Measurements from ENCODE around the gene PXMP4. TPM values are rescaled to one million over a fixed set of nuclear protein-coding genes. Genes with fewer than 3 reads are reported as not detected.
"Not testable (repeated sequence)": the region's sequence is repeated elsewhere in the genome, so short reads cannot be mapped to it uniquely, and the experiment has no call there.

PXMP4 gene
- total RNA-seq, 1 experiment from 2014 or later: 12.0 TPM

DNA sequence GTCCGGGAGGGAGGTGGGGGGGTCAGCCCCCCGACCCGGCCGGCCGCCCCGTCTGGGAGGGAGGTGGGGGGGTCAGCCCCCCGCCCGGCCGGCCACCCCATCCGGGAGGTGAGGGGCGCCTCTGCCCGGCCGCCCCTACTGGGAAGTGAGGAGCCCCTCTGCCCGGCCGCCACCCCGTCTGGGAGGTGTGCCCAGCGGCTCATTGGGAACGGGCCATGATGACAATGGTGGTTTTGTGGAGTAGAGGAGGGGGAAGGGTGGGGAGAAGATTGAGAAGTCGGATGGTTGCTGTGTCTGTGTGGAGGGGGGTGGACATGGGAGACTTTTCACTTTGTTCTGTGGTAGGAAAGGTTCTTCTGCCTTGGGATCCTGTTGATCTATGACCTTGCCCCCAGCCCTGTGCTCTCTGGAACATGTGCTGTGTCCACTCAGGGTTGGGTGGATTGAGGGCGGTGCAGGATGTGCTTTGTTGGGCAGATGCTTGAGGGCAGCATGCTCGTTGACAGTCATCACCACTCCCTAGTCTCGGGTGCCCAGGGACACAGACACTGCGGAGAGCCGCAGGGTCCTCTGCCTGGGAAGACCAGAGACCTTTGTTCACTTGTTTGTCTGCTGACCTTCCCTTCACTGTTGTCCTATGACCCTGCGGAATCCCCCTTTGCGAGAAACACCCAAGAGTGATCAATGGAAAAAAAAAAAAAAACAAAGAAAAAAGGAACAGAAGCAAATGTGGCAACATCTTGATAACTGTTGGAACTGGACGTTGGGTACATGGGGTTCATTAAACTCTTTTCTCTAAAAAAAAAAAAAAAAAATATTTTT is 18.3 kb downstream of the PXMP4 start:
- H3K4me1 ChIP-seq (ENCODE audit: control insufficient read depth, insufficient read depth, low read length): no peaks in the 10 kb centered on the region
- ATAC-seq: no peak
- no peaks in the 10 kb centered on the region for H3K36me3 ChIP-seq (ENCODE audit: control insufficient read depth, insufficient read depth, low read length)
- no peaks in the 10 kb centered on the region for H3K27me3 ChIP-seq (ENCODE audit: control insufficient read depth, insufficient read depth, low read length)
- in situ Hi-C loops (cut with HindIII; ENCODE audit: low pct_unique_long_range_greater_than_20kb, low sequenced_read_pairs) (no loop called here), intact Hi-C loops (cut with micrococcal nuclease; ENCODE audit: unreplicated experiment) (no loop called here)
- BruUV-seq (replicated peaks): no TSS peak
- no peak overlapping the region for H3K4me3 ChIP-seq (ENCODE audit: low read depth in 2 of 2, low read length in 2 of 2)
- H3K27ac ChIP-seq (ENCODE audit: low read length): no peak overlapping the region
- H3K9me3 ChIP-seq (ENCODE audit: control insufficient read depth, insufficient read depth, low read depth, low read length): no peaks in the 10 kb centered on the region
- TF ChIP-seq, protein P1, sequence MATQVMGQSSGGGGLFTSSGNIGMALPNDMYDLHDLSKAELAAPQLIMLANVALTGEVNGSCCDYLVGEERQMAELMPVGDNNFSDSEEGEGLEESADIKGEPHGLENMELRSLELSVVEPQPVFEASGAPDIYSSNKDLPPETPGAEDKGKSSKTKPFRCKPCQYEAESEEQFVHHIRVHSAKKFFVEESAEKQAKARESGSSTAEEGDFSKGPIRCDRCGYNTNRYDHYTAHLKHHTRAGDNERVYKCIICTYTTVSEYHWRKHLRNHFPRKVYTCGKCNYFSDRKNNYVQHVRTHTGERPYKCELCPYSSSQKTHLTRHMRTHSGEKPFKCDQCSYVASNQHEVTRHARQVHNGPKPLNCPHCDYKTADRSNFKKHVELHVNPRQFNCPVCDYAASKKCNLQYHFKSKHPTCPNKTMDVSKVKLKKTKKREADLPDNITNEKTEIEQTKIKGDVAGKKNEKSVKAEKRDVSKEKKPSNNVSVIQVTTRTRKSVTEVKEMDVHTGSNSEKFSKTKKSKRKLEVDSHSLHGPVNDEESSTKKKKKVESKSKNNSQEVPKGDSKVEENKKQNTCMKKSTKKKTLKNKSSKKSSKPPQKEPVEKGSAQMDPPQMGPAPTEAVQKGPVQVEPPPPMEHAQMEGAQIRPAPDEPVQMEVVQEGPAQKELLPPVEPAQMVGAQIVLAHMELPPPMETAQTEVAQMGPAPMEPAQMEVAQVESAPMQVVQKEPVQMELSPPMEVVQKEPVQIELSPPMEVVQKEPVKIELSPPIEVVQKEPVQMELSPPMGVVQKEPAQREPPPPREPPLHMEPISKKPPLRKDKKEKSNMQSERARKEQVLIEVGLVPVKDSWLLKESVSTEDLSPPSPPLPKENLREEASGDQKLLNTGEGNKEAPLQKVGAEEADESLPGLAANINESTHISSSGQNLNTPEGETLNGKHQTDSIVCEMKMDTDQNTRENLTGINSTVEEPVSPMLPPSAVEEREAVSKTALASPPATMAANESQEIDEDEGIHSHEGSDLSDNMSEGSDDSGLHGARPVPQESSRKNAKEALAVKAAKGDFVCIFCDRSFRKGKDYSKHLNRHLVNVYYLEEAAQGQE (IDR thresholded peaks at IDR 0.05; ENCODE audit: insufficient read depth in 1 of 2, low read depth in 2 of 2, low read length in 1 of 2): no peak
- TF ChIP-seq, protein P2, sequence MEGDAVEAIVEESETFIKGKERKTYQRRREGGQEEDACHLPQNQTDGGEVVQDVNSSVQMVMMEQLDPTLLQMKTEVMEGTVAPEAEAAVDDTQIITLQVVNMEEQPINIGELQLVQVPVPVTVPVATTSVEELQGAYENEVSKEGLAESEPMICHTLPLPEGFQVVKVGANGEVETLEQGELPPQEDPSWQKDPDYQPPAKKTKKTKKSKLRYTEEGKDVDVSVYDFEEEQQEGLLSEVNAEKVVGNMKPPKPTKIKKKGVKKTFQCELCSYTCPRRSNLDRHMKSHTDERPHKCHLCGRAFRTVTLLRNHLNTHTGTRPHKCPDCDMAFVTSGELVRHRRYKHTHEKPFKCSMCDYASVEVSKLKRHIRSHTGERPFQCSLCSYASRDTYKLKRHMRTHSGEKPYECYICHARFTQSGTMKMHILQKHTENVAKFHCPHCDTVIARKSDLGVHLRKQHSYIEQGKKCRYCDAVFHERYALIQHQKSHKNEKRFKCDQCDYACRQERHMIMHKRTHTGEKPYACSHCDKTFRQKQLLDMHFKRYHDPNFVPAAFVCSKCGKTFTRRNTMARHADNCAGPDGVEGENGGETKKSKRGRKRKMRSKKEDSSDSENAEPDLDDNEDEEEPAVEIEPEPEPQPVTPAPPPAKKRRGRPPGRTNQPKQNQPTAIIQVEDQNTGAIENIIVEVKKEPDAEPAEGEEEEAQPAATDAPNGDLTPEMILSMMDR (IDR thresholded peaks at IDR 0.05): no peak
- no peak for TF ChIP-seq SIN3A (IDR thresholded peaks at IDR 0.05; ENCODE audit: borderline replicate concordance, insufficient read depth, low read depth, low read length)
- no peak for TF ChIP-seq TCF7L2 (IDR thresholded peaks at IDR 0.05; ENCODE audit: low read depth, low read length)
- TF ChIP-seq POLR2AphosphoS5 (IDR thresholded peaks at IDR 0.05; ENCODE audit: low read depth, low read length): no peak
- POLR2A ChIA-PET: no interaction called here
- DNase-seq (ENCODE audit: low read depth, low spot score): no peak
- CTCF ChIA-PET: no interaction called here

DNA sequence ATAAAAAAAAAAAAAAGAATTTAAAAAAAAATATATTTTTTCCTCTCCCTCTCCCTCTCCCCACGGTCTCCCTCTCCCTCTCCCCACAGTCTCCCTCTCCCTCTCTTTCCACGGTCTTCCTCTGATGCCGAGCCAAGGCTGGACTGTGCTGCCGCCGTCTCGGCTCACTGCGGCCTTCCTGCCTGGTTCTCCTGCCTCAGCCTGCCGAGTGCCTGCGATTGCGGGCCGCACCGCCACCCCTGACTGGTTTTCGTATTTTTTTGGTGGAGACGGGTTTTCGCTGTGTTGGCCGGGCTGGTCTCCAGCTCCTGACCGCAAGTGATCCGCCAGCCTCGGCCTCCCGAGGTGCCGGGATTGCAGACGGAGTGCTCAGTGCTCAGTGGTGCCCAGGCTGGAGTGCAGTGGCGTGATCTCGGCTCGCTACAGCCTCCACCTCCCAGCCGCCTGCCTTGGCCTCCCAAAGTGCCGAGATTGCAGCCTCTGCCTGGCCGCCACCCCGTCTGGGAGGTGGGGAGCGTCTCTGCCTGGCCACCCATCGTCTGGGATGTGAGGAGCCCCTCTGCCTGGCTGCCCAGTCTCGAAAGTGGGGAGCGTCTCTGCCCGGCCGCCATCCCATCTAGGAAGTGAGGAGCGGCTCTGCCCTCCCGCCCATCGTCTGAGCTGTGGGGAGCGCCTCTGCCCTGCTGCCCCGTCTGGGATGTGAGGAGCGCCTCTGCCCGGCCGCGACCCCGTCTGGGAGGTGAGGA is 19.2 kb downstream of the PXMP4 start:
- DNase-seq (ENCODE audit: low read depth, low spot score); BruUV-seq (replicated peaks); H3K9me3 ChIP-seq (ENCODE audit: control insufficient read depth, insufficient read depth, low read depth, low read length); CTCF ChIA-PET; intact Hi-C loops (cut with micrococcal nuclease; ENCODE audit: unreplicated experiment); ATAC-seq; H3K4me3 ChIP-seq (ENCODE audit: low read depth in 2 of 2, low read length in 2 of 2); in situ Hi-C loops (cut with HindIII; ENCODE audit: low pct_unique_long_range_greater_than_20kb, low sequenced_read_pairs); H3K27me3 ChIP-seq (ENCODE audit: control insufficient read depth, insufficient read depth, low read length); H3K4me1 ChIP-seq (ENCODE audit: control insufficient read depth, insufficient read depth, low read length); POLR2A ChIA-PET; H3K36me3 ChIP-seq (ENCODE audit: control insufficient read depth, insufficient read depth, low read length); H3K27ac ChIP-seq (ENCODE audit: low read length): not testable (repeated sequence)

DNA sequence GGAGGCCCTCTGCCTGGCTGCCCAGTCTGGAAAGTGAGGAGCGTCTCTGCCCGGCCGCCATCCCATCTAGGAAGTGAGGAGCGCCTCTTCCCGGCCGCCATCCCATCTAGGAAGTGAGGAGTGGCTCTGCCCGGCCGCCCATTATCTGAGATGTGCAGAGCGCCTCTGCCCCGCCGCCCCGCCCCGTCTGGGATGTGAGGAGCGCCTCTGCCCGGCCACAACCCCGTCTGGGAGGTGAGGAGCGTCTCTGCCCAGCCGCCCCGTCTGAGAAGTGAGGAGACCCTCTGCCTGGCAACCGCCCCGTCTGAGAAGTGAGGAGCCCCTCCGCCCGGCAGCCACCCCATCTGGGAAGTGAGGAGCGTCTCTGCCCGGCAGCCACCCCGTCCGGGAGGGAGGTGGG is 21.1 kb downstream of the PXMP4 start:
- H3K27ac ChIP-seq (ENCODE audit: low read length); H3K27me3 ChIP-seq (ENCODE audit: control insufficient read depth, insufficient read depth, low read length); DNase-seq (ENCODE audit: low read depth, low spot score); H3K36me3 ChIP-seq (ENCODE audit: control insufficient read depth, insufficient read depth, low read length); in situ Hi-C loops (cut with HindIII; ENCODE audit: low pct_unique_long_range_greater_than_20kb, low sequenced_read_pairs); BruUV-seq (replicated peaks); ATAC-seq; POLR2A ChIA-PET; H3K4me3 ChIP-seq (ENCODE audit: low read depth in 2 of 2, low read length in 2 of 2); H3K4me1 ChIP-seq (ENCODE audit: control insufficient read depth, insufficient read depth, low read length); H3K9me3 ChIP-seq (ENCODE audit: control insufficient read depth, insufficient read depth, low read depth, low read length); CTCF ChIA-PET; intact Hi-C loops (cut with micrococcal nuclease; ENCODE audit: unreplicated experiment): not testable (repeated sequence)
